Endodermal cell (in vitro differentiated cells): ENCODE measurements around the gene ZRANB2. TPM values are rescaled to one million over a fixed set of nuclear protein-coding genes. Genes with fewer than 3 reads are reported as not detected.
A peak's percentile ranks its signal among the peaks of the same experiment; 100 is the strongest.

ENCODE experiments used
- DNase-seq: peaks from one replicate; pipeline ENCODE4 v3.0.0-alpha.2; 2017
- H3K27ac ChIP-seq: 2 replicates; pipeline ENCODE4 v1.5.1; 2013; ENCODE audit warnings: mild to moderate bottlenecking, low read depth, low read length, moderate library complexity
- H3K27me3 ChIP-seq: 2 replicates; pipeline ENCODE4 v1.6.1; 2013; ENCODE audit warnings: mild to moderate bottlenecking, low read length, moderate library complexity; ENCODE audit not compliant: insufficient read depth, control insufficient read depth, poor library complexity, severe bottlenecking
- H3K36me3 ChIP-seq: 2 replicates; pipeline ENCODE4 v1.7.0; 2013; ENCODE audit warnings: mild to moderate bottlenecking, low read length, moderate library complexity; ENCODE audit not compliant: control insufficient read depth, insufficient read depth
- H3K4me1 ChIP-seq: one replicate; pipeline ENCODE4 v1.7.0; 2013; ENCODE audit warnings: low read length; ENCODE audit not compliant: control insufficient read depth, insufficient read depth
- H3K4me3 ChIP-seq: 2 replicates; pipeline ENCODE4 v1.5.1; 2013; ENCODE audit warnings: mild to moderate bottlenecking, low read length, moderate library complexity
- H3K9ac ChIP-seq: 2 replicates; pipeline ENCODE4 v1.6.1; 2013; ENCODE audit warnings: mild to moderate bottlenecking, low read length, moderate library complexity; ENCODE audit not compliant: poor library complexity, severe bottlenecking; ENCODE audit errors: extremely low read depth
- H3K9me3 ChIP-seq: 2 replicates; pipeline ENCODE4 v1.6.1; 2013; ENCODE audit warnings: mild to moderate bottlenecking, low read length, moderate library complexity; ENCODE audit not compliant: control insufficient read depth
- H3K27ac Mint-ChIP-seq: 2 replicates; pipeline ENCODE4 v1.8.0; 2020; ENCODE audit warnings: mixed read lengths
- H3K27me3 Mint-ChIP-seq: 2 replicates; pipeline ENCODE4 v1.8.0; 2021; ENCODE audit warnings: mild to moderate bottlenecking, mixed read lengths; ENCODE audit not compliant: insufficient read depth
- H3K36me3 Mint-ChIP-seq: 2 replicates; pipeline ENCODE4 v1.8.0; 2020; ENCODE audit warnings: low read depth, mixed read lengths
- H3K4me1 Mint-ChIP-seq: 2 replicates; pipeline ENCODE4 v1.8.0; 2020; ENCODE audit warnings: mixed read lengths
- H3K4me3 Mint-ChIP-seq: 2 replicates; pipeline ENCODE4 v1.8.0; 2020; ENCODE audit warnings: mild to moderate bottlenecking, moderate library complexity, mixed read lengths
- H3K9me3 Mint-ChIP-seq: 2 replicates; pipeline ENCODE4 v1.8.0; 2020; ENCODE audit warnings: mild to moderate bottlenecking, mixed read lengths
- WGBS, 2 experiments: methylation state at CpG; one replicate each; pipeline versions ENCODE4 v1.1.5 to v1.1.7; 2013; ENCODE audit warnings: missing lambda C conversion rate in 2 of 2, mixed read lengths in 1 of 2; ENCODE audit not compliant: insufficient coverage in 1 of 2, insufficient read length in 1 of 2; 5-methylcytosine and 5-hydroxymethylcytosine counted together
- total RNA-seq, 2 donors: library from RNA; stranded (reverse); fragmentation: NEBNext Ultra II Directional in 1 of 2; extraction: Animal tissue kit (Norgen Biotek cat#: 25700) in 1 of 2; gene quantifications; 2 replicates in 1 of 2; 3 replicates in 1 of 2; pipeline ENCODE4 v1.2.1, GENCODE V29; 2021
- TF ChIP-seq, protein P1 (sequence below): fragments of 200-600 bp; sonication (generic); conservative IDR thresholded peaks from 2 replicates; pipeline ENCODE4 v1.5.0; 2021; ENCODE audit warnings: antibody characterized with exemption, mild to moderate bottlenecking

The ZRANB2 gene
- total RNA-seq, 2 donors from 2014 or later = 82.4 to 94.0 TPM

DNA sequence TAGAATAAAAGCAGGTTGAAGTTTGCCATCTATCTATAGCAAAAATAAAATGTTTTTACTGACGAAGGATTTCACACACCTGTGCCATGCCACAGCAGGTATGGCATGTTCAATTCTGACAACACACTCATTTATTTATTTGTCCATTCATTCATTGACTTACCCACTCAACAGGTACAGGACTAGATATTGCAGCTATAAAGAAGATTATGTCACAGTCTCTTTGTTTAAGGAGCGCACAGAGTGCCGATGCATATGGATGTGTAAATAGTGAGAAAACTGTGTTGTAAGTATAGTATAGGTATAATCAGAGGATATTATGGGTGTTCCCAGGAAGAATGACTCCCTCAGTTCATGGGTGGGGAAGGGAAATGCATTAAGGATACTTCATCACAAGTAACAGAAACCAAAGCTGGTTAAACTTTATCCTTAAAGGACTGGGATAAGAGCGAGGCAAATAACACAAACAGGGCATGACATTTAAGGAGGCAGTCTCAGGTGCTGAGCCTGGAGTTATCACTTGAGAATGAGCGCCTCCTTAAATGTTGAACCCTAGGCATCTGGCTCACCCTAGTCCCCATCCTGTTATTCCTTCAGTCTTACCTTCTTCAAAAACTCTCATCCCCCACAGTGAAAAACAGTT is 7.9 kb upstream of the ZRANB2 start:
- Mint-ChIP-seq H3K27me3 (peaks cover 26% of the 10 kb centered on the region), H3K4me1 (peaks cover 3% of the 10 kb centered on the region), H3K36me3 (no peaks in the 10 kb centered on the region), H3K4me3 (no peak overlapping the region), H3K9me3 (no peaks in the 10 kb centered on the region), H3K27ac (no peak overlapping the region)
- no peaks in the 10 kb centered on the region for H3K36me3 ChIP-seq
- no peak overlapping the region for H3K4me3 ChIP-seq
- peaks cover 11% of the 10 kb centered on the region for H3K27me3 ChIP-seq
- no peaks in the 10 kb centered on the region for H3K9me3 ChIP-seq
- TF ChIP-seq, protein P1, sequence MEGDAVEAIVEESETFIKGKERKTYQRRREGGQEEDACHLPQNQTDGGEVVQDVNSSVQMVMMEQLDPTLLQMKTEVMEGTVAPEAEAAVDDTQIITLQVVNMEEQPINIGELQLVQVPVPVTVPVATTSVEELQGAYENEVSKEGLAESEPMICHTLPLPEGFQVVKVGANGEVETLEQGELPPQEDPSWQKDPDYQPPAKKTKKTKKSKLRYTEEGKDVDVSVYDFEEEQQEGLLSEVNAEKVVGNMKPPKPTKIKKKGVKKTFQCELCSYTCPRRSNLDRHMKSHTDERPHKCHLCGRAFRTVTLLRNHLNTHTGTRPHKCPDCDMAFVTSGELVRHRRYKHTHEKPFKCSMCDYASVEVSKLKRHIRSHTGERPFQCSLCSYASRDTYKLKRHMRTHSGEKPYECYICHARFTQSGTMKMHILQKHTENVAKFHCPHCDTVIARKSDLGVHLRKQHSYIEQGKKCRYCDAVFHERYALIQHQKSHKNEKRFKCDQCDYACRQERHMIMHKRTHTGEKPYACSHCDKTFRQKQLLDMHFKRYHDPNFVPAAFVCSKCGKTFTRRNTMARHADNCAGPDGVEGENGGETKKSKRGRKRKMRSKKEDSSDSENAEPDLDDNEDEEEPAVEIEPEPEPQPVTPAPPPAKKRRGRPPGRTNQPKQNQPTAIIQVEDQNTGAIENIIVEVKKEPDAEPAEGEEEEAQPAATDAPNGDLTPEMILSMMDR = no peak
- H3K4me1 ChIP-seq = no peaks in the 10 kb centered on the region
- WGBS, 2 experiments = 91 to 100% methylated on average over 3 to 5 of the region's 5 CpGs
- DNase-seq = no peak
- H3K27ac ChIP-seq = no peak overlapping the region
- H3K9ac ChIP-seq = no peak overlapping the region

DNA sequence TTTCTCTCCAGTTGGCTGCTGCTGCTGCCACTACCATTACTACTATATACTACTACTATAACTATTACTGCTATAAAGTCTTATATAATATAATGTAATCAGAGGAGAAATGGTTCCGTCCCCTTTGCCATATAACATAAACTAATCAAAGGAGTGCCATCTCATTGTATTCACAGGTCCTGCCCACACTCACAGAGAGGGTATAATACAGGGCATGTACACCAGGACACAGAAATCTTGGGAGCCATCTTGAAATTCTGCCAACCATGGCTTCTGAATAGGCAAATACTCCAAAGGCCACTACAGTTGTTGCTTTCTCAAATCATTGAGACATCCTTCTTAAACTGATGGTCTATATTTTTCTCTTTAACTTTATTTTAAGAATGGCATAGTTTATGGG is 6.9 kb upstream of the ZRANB2 start:
- peaks cover 36% of the 10 kb centered on the region for H3K27me3 Mint-ChIP-seq
- H3K27ac Mint-ChIP-seq = no peak overlapping the region
- no peaks in the 10 kb centered on the region for H3K9me3 ChIP-seq
- H3K4me1 ChIP-seq = no peaks in the 10 kb centered on the region
- TF ChIP-seq, protein P1 = no peak
- H3K27ac ChIP-seq = no peak overlapping the region
- H3K4me3 ChIP-seq = no peak overlapping the region
- no peaks in the 10 kb centered on the region for H3K36me3 Mint-ChIP-seq
- DNase-seq = no peak
- peaks cover 3% of the 10 kb centered on the region for H3K4me1 Mint-ChIP-seq
- H3K9me3 Mint-ChIP-seq = no peaks in the 10 kb centered on the region
- no peak overlapping the region for H3K9ac ChIP-seq
- no peaks in the 10 kb centered on the region for H3K36me3 ChIP-seq
- WGBS, 2 experiments = 82% methylated on average over 1 of the region's 1 CpG; no CpG with 5 or more reads in 1 of the 2 experiments
- H3K4me3 Mint-ChIP-seq = no peak overlapping the region
- H3K27me3 ChIP-seq = peaks cover 21% of the 10 kb centered on the region

DNA sequence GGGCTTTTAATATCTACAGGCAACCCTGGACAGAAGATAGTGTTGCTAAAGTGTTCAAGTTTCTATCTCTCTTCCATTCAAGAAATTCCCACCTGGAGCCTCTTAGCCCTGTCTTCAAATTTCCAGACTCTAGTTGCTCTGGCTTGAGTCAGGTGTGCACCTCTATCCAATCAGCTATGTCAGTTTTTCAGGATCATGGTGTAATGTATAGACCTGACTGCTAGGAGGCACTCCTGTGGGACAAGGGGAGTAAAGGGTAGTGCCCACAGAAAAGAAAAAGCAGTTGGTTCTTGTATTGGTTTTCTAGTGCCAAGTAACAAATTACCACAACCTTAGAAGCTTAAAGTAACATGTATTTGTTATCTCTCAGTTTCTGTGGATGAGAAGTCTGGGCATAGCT is 6.2 kb upstream of the ZRANB2 start:
- Histone ChIP-seq H3K4me3 (no peak overlapping the region), H3K27ac (no peak overlapping the region), H3K27me3 (peaks cover 25% of the 10 kb centered on the region), H3K4me1 (no peaks in the 10 kb centered on the region), H3K9ac (no peak overlapping the region), H3K36me3 (no peaks in the 10 kb centered on the region), H3K9me3 (no peaks in the 10 kb centered on the region)
- H3K9me3 Mint-ChIP-seq = no peaks in the 10 kb centered on the region
- H3K27ac Mint-ChIP-seq = no peak overlapping the region
- no peak overlapping the region for H3K4me3 Mint-ChIP-seq
- TF ChIP-seq, protein P1 = peak; percentile 50
- H3K27me3 Mint-ChIP-seq = peaks cover 39% of the 10 kb centered on the region
- DNase-seq = no peak
- no peaks in the 10 kb centered on the region for H3K36me3 Mint-ChIP-seq
- peaks cover 3% of the 10 kb centered on the region for H3K4me1 Mint-ChIP-seq
